Prostate gland (tissue), 2 donors: ENCODE measurements around the gene KIAA0753. TPM values are rescaled to one million over a fixed set of nuclear protein-coding genes. Genes with fewer than 3 reads are reported as not detected.

Experiments
- DNase-seq: peaks from one replicate; pipeline ENCODE4 v3.0.0-alpha.2; 2019; ENCODE audit warnings: low spot score
- H3K27ac ChIP-seq, 2 donors: fragments of 200-600 bp; sonication (generic); 2 replicates each; pipeline ENCODE4 v1.5.1; 2017 to 2019
- H3K27me3 ChIP-seq: fragments of 200-600 bp; sonication (generic); replicated peaks from 2 replicates; pipeline ENCODE4 v1.5.1; 2019; ENCODE audit not compliant: insufficient read depth
- H3K36me3 ChIP-seq, 2 donors: fragments of 200-600 bp; sonication (generic); 1 replicate in 1 of 2; 2 replicates in 1 of 2; pipeline versions ENCODE4 v1.5.1 to v1.8.1; 2017 to 2019
- H3K4me1 ChIP-seq: fragments of 200-600 bp; sonication (generic); replicated peaks from 2 replicates; pipeline ENCODE4 v1.5.1; 2019
- H3K4me3 ChIP-seq, 2 donors: fragments of 200-600 bp; sonication (generic); 2 replicates each; pipeline ENCODE4 v1.5.1; 2017 to 2019
- H3K9me3 ChIP-seq: fragments of 200-600 bp; sonication (generic); 2 replicates; pipeline ENCODE4 v1.5.1; 2017
- CTCF ChIP-seq, 4 experiments: fragments of 200-600 bp in 2 of 4; fragments of 450-650 bp in 2 of 4; sonication (generic) in 2 of 4; IDR thresholded peaks; 1 replicate in 3 of 4; 2 replicates in 1 of 4; pipeline ENCODE4 v1.5.1; 2016 to 2019; ENCODE audit warnings: antibody characterized with exemption in 4 of 4, mild to moderate bottlenecking in 2 of 4, moderate library complexity in 2 of 4
- POLR2A ChIP-seq: fragments of 450-650 bp; IDR thresholded peaks from one replicate; pipeline ENCODE4 v1.6.1; 2016; ENCODE audit warnings: antibody characterized with exemption, mild to moderate bottlenecking
- POLR2AphosphoS5 ChIP-seq: sonication (generic); formaldehyde crosslinking; IDR thresholded peaks from one replicate; pipeline ENCODE4 v1.6.1; 2017; ENCODE audit warnings: antibody characterized with exemption
- WGBS: methylation state at CpG from one replicate; pipeline ENCODE4 v1.1.5; 2018; 5-methylcytosine and 5-hydroxymethylcytosine counted together
- intact Hi-C: fragments of 100-400 bp; cut with DNase I; formaldehyde crosslinking; loops from one replicate; pipeline ENCODE4 v1.14.2; 2022
- total RNA-seq, 2 donors: library from RNA; depleted of rRNA; stranded (reverse); fragments of >200 nt; gene quantifications; one replicate each; pipeline ENCODE4 v1.1.0, GENCODE V29; 2016

KIAA0753 gene
- total RNA-seq, 2 donors from 2014 or later = 17.2 to 28.3 TPM

- no peak overlapping the region for H3K27ac ChIP-seq
- no peaks in the 10 kb centered on the region for H3K4me1 ChIP-seq
- TF ChIP-seq CTCF (IDR thresholded peaks at IDR 0.05) (no peak), POLR2A (no peak), POLR2AphosphoS5 (no peak)
- H3K27me3 ChIP-seq = no peaks in the 10 kb centered on the region
- WGBS = 86% methylated on average over 6 of the region's 6 CpGs
- DNase-seq = no peak
- no peak overlapping the region for H3K4me3 ChIP-seq
- no peaks in the 10 kb centered on the region for H3K36me3 ChIP-seq
- intact Hi-C loops = no loop called here
- H3K9me3 ChIP-seq = no peaks in the 10 kb centered on the region
Observed at GRCh38 chr17:6626616-6627015, 13.9 kb downstream of the KIAA0753 start.

- intact Hi-C loops = no loop called here
- WGBS = 94% methylated on average over 3 of the region's 3 CpGs
- Histone ChIP-seq H3K36me3 (no peaks in the 10 kb centered on the region), H3K27me3 (no peaks in the 10 kb centered on the region), H3K4me1 (no peaks in the 10 kb centered on the region), H3K27ac (no peak overlapping the region), H3K9me3 (no peaks in the 10 kb centered on the region), H3K4me3 (no peak overlapping the region)
- no peak for TF ChIP-seq CTCF (IDR thresholded peaks at IDR 0.05)
- TF ChIP-seq POLR2AphosphoS5 = no peak
- no peak for TF ChIP-seq POLR2A
- no peak for DNase-seq
Observed at GRCh38 chr17:6623941-6624340, 16.6 kb downstream of the KIAA0753 start.

- Histone ChIP-seq H3K9me3 (no peaks in the 10 kb centered on the region), H3K4me3 (no peak overlapping the region), H3K4me1 (no peaks in the 10 kb centered on the region), H3K36me3 (no peaks in the 10 kb centered on the region), H3K27me3 (no peaks in the 10 kb centered on the region), H3K27ac (no peak overlapping the region)
- intact Hi-C loops = no loop called here
- TF ChIP-seq POLR2AphosphoS5 (no peak), POLR2A (no peak), CTCF (IDR thresholded peaks at IDR 0.05) (no peak)
- no peak for DNase-seq
- 97% methylated on average over 4 of the region's 4 CpGs for WGBS
Observed at GRCh38 chr17:6611231-6611630, 29.3 kb downstream of the KIAA0753 start.

- Histone ChIP-seq H3K4me3 (no peak overlapping the region), H3K36me3 (no peaks in the 10 kb centered on the region), H3K27me3 (no peaks in the 10 kb centered on the region), H3K27ac (no peak overlapping the region), H3K4me1 (no peaks in the 10 kb centered on the region), H3K9me3 (no peaks in the 10 kb centered on the region)
- 97% methylated on average over 5 of the region's 5 CpGs for WGBS
- intact Hi-C loops = no loop called here
- no peak for TF ChIP-seq POLR2A
- TF ChIP-seq POLR2AphosphoS5 = no peak
- TF ChIP-seq CTCF (IDR thresholded peaks at IDR 0.05) = no peak
- no peak for DNase-seq
Observed at GRCh38 chr17:6610011-6610410, 30.5 kb downstream of the KIAA0753 start.

- intact Hi-C loops = no loop called here
- TF ChIP-seq POLR2A (no peak), CTCF (IDR thresholded peaks at IDR 0.05) (no peak), POLR2AphosphoS5 (no peak)
- Histone ChIP-seq H3K27me3 (no peaks in the 10 kb centered on the region), H3K4me1 (no peaks in the 10 kb centered on the region), H3K27ac (no peak overlapping the region), H3K36me3 (no peaks in the 10 kb centered on the region), H3K4me3 (no peak overlapping the region), H3K9me3 (no peaks in the 10 kb centered on the region)
- WGBS = 82% methylated on average over 3 of the region's 3 CpGs
- DNase-seq = no peak
Observed at GRCh38 chr17:6608321-6608720, 32.2 kb downstream of the KIAA0753 start.
